Measurements from ENCODE around the gene SIRT7.
"Not testable (repeated sequence)": the region's sequence is repeated elsewhere in the genome, so short reads cannot be mapped to it uniquely, and the experiment has no call there.

SIRT7 gene

GRCh38 chr17:81918832-81919545 is 1.0 kb upstream of the SIRT7 start:
- TF ChIP-seq, protein P1, sequence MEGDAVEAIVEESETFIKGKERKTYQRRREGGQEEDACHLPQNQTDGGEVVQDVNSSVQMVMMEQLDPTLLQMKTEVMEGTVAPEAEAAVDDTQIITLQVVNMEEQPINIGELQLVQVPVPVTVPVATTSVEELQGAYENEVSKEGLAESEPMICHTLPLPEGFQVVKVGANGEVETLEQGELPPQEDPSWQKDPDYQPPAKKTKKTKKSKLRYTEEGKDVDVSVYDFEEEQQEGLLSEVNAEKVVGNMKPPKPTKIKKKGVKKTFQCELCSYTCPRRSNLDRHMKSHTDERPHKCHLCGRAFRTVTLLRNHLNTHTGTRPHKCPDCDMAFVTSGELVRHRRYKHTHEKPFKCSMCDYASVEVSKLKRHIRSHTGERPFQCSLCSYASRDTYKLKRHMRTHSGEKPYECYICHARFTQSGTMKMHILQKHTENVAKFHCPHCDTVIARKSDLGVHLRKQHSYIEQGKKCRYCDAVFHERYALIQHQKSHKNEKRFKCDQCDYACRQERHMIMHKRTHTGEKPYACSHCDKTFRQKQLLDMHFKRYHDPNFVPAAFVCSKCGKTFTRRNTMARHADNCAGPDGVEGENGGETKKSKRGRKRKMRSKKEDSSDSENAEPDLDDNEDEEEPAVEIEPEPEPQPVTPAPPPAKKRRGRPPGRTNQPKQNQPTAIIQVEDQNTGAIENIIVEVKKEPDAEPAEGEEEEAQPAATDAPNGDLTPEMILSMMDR (IDR thresholded peaks at IDR 0.05; ENCODE audit: low read depth, low read length) = no peak
- DNase-seq (ENCODE audit: extremely low read depth, low read depth) = no peak

DNA sequence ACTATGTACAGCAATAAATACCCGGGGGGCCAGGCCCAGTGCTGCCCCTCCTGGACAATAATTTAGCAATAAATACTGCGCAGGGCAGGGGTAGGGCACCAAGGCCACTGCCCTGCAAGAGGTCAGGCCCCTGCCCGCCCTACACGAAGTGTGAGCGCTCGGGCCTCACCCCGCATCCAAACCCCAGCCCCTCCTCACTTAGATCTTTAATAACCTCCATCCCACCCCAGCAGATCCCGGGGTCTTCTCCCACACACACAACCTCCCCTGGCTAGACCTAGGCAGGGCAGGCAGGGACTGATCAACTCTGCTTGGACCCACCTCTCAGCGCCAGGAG is 325 bp upstream of the SIRT7 start:
- not testable (repeated sequence) for DNase-seq (ENCODE audit: extremely low read depth, low read depth)

DNA sequence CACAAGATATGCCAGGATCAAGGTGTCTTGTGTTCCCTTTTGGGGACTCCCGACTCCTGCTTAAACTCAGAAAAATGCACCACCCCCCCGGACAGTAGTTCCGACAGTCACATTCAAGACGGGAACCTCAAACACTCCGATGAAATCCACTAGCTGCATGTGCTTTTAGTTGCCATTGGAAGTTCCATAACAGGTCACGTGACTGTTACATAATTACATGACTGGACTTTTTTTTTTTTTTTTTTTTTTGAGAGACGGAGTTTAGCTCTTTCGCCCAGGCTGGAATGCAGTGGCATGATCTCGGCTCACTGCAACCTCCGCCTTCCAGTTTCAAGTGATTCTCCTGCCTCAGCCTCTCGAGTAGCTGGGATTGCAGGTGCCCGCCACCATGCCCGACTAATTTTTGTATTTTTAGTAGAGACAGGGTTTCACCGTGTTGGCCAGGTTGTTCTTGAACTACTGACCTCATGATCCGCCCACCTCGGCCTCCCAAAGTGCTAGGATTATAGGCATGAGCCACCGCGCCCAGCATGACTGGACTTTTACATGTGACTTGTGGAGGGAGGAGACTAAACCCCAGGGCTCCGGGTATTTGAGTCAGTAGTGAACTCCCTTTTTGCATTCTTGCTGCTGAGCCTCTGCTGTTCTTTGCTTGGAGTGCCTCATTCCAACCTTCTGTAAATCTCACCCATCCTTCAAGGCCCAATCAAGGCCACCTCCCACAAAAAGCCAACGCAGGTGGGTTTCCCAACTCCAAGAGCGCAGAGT is 1.6 kb downstream of the SIRT7 start:
- TF ChIP-seq, protein P1 (IDR thresholded peaks at IDR 0.05; ENCODE audit: low read depth, low read length) = no peak
- DNase-seq (ENCODE audit: extremely low read depth, low read depth) = no peak

DNA sequence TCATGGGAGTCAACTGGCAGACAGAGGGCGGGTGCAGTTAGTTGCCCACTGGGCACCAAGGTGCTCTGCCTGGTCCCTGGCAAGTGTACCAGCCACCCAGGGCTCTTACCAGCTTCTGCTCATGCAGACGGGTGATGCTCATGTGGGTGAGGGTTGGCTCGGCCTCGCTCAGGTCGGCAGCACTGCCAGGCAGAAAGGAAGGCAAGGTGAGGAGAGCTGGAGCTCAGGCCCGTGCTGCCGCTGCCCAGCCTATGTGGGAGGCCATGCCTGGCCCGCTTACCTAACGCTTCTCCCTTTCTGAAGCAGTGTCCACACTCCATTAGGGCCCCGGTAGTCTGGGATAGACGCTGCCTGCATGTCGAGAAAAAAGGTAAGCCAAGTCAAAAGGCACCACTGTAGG is 2.6 kb downstream of the SIRT7 start:
- DNase-seq (ENCODE audit: extremely low read depth, low read depth) = no peak
- TF ChIP-seq, protein P1 (IDR thresholded peaks at IDR 0.05; ENCODE audit: low read depth, low read length) = no peak

DNA sequence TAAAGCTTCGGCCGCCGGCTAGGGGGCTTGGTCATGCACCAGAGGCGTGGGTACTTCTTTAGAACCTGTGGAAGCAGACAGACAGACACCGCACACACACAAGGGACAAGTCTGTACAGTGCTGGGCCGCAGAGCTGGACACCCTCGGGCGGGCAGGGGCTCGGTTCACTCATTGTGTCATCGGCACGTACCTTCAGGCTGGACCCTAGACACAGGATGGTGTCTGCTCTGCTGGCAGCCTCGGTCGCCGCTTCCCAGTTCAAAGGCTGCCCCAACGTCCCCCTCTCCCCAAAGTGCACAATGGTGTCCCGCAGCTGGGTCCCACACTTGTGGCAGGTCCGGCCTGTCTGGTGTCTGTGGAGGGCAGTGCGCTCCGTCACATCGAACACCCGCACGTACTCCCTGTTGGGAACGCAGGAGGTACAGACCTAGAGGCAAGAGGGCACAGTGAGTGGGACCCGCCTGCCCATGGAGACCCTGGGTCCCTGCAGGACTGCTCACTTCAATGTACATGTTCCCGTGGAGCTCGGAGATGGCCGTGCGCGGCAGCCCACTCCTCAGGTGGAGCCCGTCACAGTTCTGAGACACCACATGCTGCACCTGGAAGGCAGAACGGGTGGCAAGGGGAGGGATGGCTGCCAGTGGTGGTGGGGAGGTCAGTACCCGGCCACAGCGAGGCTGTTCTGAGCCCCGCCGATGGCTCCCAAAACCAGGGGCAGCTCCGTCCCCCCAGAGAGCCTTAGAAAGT is 3.7 kb downstream of the SIRT7 start:
- no peak for DNase-seq (ENCODE audit: extremely low read depth, low read depth)
- TF ChIP-seq, protein P1 (IDR thresholded peaks at IDR 0.05; ENCODE audit: low read depth, low read length) = no peak

- TF ChIP-seq, protein P1 (IDR thresholded peaks at IDR 0.05; ENCODE audit: low read depth, low read length) = no peak
- DNase-seq (ENCODE audit: extremely low read depth, low read depth) = no peak
These were observed 4.4 kb downstream of the SIRT7 start for GRCh38 chr17:81913394-81914102.

DNA sequence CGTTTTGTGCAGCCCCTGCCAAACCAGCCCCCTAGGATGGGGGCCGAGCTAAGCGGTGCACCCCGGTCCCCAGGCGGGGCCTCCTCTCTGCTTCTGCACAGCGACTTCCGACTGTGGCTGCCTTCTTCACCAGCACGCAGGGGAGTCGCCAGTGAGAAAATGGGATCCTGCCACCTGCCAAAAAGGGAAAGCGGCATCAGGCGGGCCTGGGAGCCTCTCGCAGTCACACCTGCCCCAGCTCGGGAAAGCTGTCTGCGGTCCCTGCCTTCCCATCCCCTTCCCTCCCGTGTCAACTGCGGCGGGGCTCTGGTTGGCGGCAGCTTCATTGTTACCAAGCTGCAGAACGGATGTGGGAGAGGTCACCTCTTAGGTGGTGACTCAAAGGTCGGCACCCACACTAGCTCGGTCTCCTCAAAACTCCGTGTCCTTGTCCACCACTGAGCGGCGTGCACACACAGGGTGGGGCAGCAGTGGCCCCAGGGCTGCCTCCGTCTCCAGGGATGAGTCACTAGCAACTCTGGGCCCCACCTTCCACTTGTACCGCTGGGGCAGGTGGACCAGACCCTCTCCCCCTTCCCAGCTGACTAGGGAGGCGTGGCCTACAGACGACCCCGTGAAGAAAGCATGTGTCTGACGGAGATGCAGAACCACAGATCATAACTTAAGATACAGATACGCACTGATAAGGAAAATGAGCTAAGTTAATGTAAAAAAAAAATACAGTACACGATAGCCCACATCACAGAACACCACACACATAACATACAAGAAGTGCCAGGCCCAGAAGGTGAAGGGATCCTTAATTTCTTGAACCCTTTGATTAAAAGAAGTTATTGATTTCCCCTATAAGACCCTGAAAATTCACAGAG is 5.3 kb downstream of the SIRT7 start:
- TF ChIP-seq, protein P1 (IDR thresholded peaks at IDR 0.05; ENCODE audit: low read depth, low read length) = no peak
- DNase-seq (ENCODE audit: extremely low read depth, low read depth) = no peak

Data from AG09319 (cell line).